Stimulated activated CD4-positive, alpha-beta T cell treated with anti-CD3 and anti-CD28 coated beads, Interleukin-4, amount 100 ng/mL, for 1 hour (primary cell): ENCODE data around the gene STX18.
"Not testable (repeated sequence)": the region's sequence is repeated elsewhere in the genome, so short reads cannot be mapped to it uniquely, and the experiment has no call there.

Experiments
- DNase-seq: peaks from one replicate; pipeline ENCODE4 v3.0.0-alpha.2; 2020

Gene STX18

GRCh38 chr4:4507403-4507802 is 34.4 kb downstream of the STX18 start:
- DNase-seq, result no peak

- no peak for DNase-seq
Measured at GRCh38 chr4:4506961-4507360, 34.9 kb downstream of the STX18 start.

GRCh38 chr4:4505211-4505610 is 36.6 kb downstream of the STX18 start:
- not testable (repeated sequence) for DNase-seq

- no peak for DNase-seq
Measured at GRCh38 chr4:4504783-4505182, 37.1 kb downstream of the STX18 start.

GRCh38 chr4:4502694-4503311 is 39.0 kb downstream of the STX18 start:
- DNase-seq, result no peak

- no peak for DNase-seq
Measured at GRCh38 chr4:4501679-4502078, 40.2 kb downstream of the STX18 start.

GRCh38 chr4:4499438-4500123 is 42.3 kb downstream of the STX18 start:
- DNase-seq, result no peak

GRCh38 chr4:4496592-4497372 is 45.1 kb downstream of the STX18 start:
- no peak for DNase-seq

- no peak for DNase-seq
Measured at GRCh38 chr4:4494882-4495281, 47.0 kb downstream of the STX18 start.

GRCh38 chr4:4492161-4492847 is 49.5 kb downstream of the STX18 start:
- no peak for DNase-seq

GRCh38 chr4:4491396-4491893 is 50.4 kb downstream of the STX18 start:
- DNase-seq, result no peak

- no peak for DNase-seq
Measured at GRCh38 chr4:4490816-4491215, 51.0 kb downstream of the STX18 start.

- DNase-seq, result no peak
Measured at GRCh38 chr4:4490041-4490440, 51.8 kb downstream of the STX18 start.

- peak; percentile 69 for DNase-seq
Measured at GRCh38 chr4:4488405-4489404, 53.1 kb downstream of the STX18 start.

GRCh38 chr4:4486969-4487368 is 54.9 kb downstream of the STX18 start:
- DNase-seq, result no peak

GRCh38 chr4:4485806-4486205 is 56.0 kb downstream of the STX18 start:
- no peak for DNase-seq

GRCh38 chr4:4481399-4481994 is 60.4 kb downstream of the STX18 start:
- no peak for DNase-seq

GRCh38 chr4:4480685-4481398 is 61.0 kb downstream of the STX18 start:
- no peak for DNase-seq

- no peak for DNase-seq
Measured at GRCh38 chr4:4480205-4480604, 61.6 kb downstream of the STX18 start.

- no peak for DNase-seq
Measured at GRCh38 chr4:4479366-4479765, 62.5 kb downstream of the STX18 start.

GRCh38 chr4:4477796-4478195 is 64.1 kb downstream of the STX18 start:
- DNase-seq, result no peak
